ENCODE results near the gene KASH5. TPM values are rescaled to one million over a fixed set of nuclear protein-coding genes. Genes with fewer than 3 reads are reported as not detected.

KASH5 gene
- polyA plus RNA-seq, 4 donors = not detected

GRCh38 chr19:49432141-49433073 lies 44.4 kb downstream of the KASH5 start:
- Histone ChIP-seq H3K4me3 (ENCODE audit: low read depth in 1 of 3, low read length in 3 of 3) (no peak overlapping the region), H3K36me3 (ENCODE audit: control insufficient read depth in 3 of 3, insufficient read depth in 2 of 3, low read depth in 1 of 3, low read length in 3 of 3) (no peaks in the 10 kb centered on the region), H3K9me3 (ENCODE audit: control insufficient read depth in 2 of 2, insufficient read depth in 1 of 2, low read depth in 1 of 2, low read length in 1 of 2) (peaks cover 0 to 11% of the 10 kb centered on the region in 2 donors), H3K27ac (ENCODE audit: low read depth in 1 of 3, low read length in 2 of 3) (no peak overlapping the region), H3K4me1 (ENCODE audit: control insufficient read depth in 3 of 3, insufficient read depth in 2 of 3, low read depth in 1 of 3, low read length in 2 of 3) (no peaks in the 10 kb centered on the region), H3K27me3 (ENCODE audit: control insufficient read depth in 3 of 3, insufficient read depth in 3 of 3, low read length in 3 of 3) (peaks cover 7 to 99% (median 66%) of the 10 kb centered on the region in 3 donors)
- DNase-seq (peak in 1 of 2 donors; percentile 40), FAIRE-seq (no peak)
- 9 to 15% (median 13%) methylated on average over 52 to 63 of the region's 63 CpGs for WGBS, 3 donors

GRCh38 chr19:49433240-49433901 lies 45.3 kb downstream of the KASH5 start:
- WGBS, 3 donors = 16 to 32% (median 19%) methylated on average over 30 to 31 of the region's 31 CpGs
- DNase-seq = no peak

GRCh38 chr19:49434907-49435583 lies 47.0 kb downstream of the KASH5 start:
- Histone ChIP-seq H3K4me1 (ENCODE audit: control insufficient read depth in 3 of 3, insufficient read depth in 2 of 3, low read depth in 1 of 3, low read length in 2 of 3) (no peaks in the 10 kb centered on the region), H3K4me3 (ENCODE audit: low read depth in 1 of 3, low read length in 3 of 3) (no peak overlapping the region), H3K27ac (ENCODE audit: low read depth in 1 of 3, low read length in 2 of 3) (no peak overlapping the region), H3K9me3 (ENCODE audit: control insufficient read depth in 2 of 2, insufficient read depth in 1 of 2, low read depth in 1 of 2, low read length in 1 of 2) (peaks cover 0 to 8% of the 10 kb centered on the region in 2 donors), H3K36me3 (ENCODE audit: control insufficient read depth in 3 of 3, insufficient read depth in 2 of 3, low read depth in 1 of 3, low read length in 3 of 3) (no peaks in the 10 kb centered on the region), H3K27me3 (ENCODE audit: control insufficient read depth in 3 of 3, insufficient read depth in 3 of 3, low read length in 3 of 3) (peaks cover 7 to 99% (median 67%) of the 10 kb centered on the region in 3 donors)
- FAIRE-seq = no peak
- DNase-seq = no peak
- WGBS, 3 donors = 74 to 84% (median 81%) methylated on average over 17 to 18 of the region's 18 CpGs

More at GRCh38 chr19:49433240-49433901, 45.3 kb downstream of the KASH5 start:
- Histone ChIP-seq H3K4me1 (ENCODE audit: control insufficient read depth in 3 of 3, insufficient read depth in 2 of 3, low read depth in 1 of 3, low read length in 2 of 3) (no peaks in the 10 kb centered on the region), H3K27ac (ENCODE audit: low read depth in 1 of 3, low read length in 2 of 3) (no peak overlapping the region), H3K9me3 (ENCODE audit: control insufficient read depth in 2 of 2, insufficient read depth in 1 of 2, low read depth in 1 of 2, low read length in 1 of 2) (peaks cover 0 to 8% of the 10 kb centered on the region in 2 donors), H3K36me3 (ENCODE audit: control insufficient read depth in 3 of 3, insufficient read depth in 2 of 3, low read depth in 1 of 3, low read length in 3 of 3) (no peaks in the 10 kb centered on the region), H3K4me3 (ENCODE audit: low read depth in 1 of 3, low read length in 3 of 3) (no peak overlapping the region), H3K27me3 (ENCODE audit: control insufficient read depth in 3 of 3, insufficient read depth in 3 of 3, low read length in 3 of 3) (peaks cover 7 to 99% (median 67%) of the 10 kb centered on the region in 3 donors)
- no peak for FAIRE-seq

- Histone ChIP-seq H3K27ac (ENCODE audit: low read depth in 1 of 3, low read length in 2 of 3) (no peak overlapping the region), H3K27me3 (ENCODE audit: control insufficient read depth in 3 of 3, insufficient read depth in 3 of 3, low read length in 3 of 3) (peaks cover 9 to 100% (median 68%) of the 10 kb centered on the region in 3 donors), H3K9me3 (ENCODE audit: control insufficient read depth in 2 of 2, insufficient read depth in 1 of 2, low read depth in 1 of 2, low read length in 1 of 2) (peaks cover 0 to 8% of the 10 kb centered on the region in 2 donors), H3K4me3 (ENCODE audit: low read depth in 1 of 3, low read length in 3 of 3) (no peak overlapping the region), H3K36me3 (ENCODE audit: control insufficient read depth in 3 of 3, insufficient read depth in 2 of 3, low read depth in 1 of 3, low read length in 3 of 3) (no peaks in the 10 kb centered on the region), H3K4me1 (ENCODE audit: control insufficient read depth in 3 of 3, insufficient read depth in 2 of 3, low read depth in 1 of 3, low read length in 2 of 3) (no peaks in the 10 kb centered on the region)
- DNase-seq (no peak), FAIRE-seq (no peak)
- 74 to 86% (median 83%) methylated on average over 10 of the region's 10 CpGs for WGBS, 3 donors
Observed at GRCh38 chr19:49435670-49436069, 47.6 kb downstream of the KASH5 start.

GRCh38 chr19:49436381-49437017 lies 48.5 kb downstream of the KASH5 start:
- Histone ChIP-seq H3K27ac (ENCODE audit: low read depth in 1 of 3, low read length in 2 of 3) (no peak overlapping the region), H3K4me1 (ENCODE audit: control insufficient read depth in 3 of 3, insufficient read depth in 2 of 3, low read depth in 1 of 3, low read length in 2 of 3) (no peaks in the 10 kb centered on the region), H3K27me3 (ENCODE audit: control insufficient read depth in 3 of 3, insufficient read depth in 3 of 3, low read length in 3 of 3) (peaks cover 10 to 98% (median 61%) of the 10 kb centered on the region in 3 donors), H3K36me3 (ENCODE audit: control insufficient read depth in 3 of 3, insufficient read depth in 2 of 3, low read depth in 1 of 3, low read length in 3 of 3) (no peaks in the 10 kb centered on the region), H3K4me3 (ENCODE audit: low read depth in 1 of 3, low read length in 3 of 3) (no peak overlapping the region), H3K9me3 (ENCODE audit: control insufficient read depth in 2 of 2, insufficient read depth in 1 of 2, low read depth in 1 of 2, low read length in 1 of 2) (peaks cover 0 to 6% of the 10 kb centered on the region in 2 donors)
- FAIRE-seq (no peak), DNase-seq (peak in 1 of 2 donors; percentile 24)
- whole genome bisulfite sequencing, 3 donors = 15 to 18% (median 16%) methylated on average over 38 to 42 of the region's 42 CpGs

- H3K27me3 ChIP-seq (ENCODE audit: control insufficient read depth in 3 of 3, insufficient read depth in 3 of 3, low read length in 3 of 3) = peaks cover 10 to 98% (median 58%) of the 10 kb centered on the region in 3 donors
- WGBS, 3 donors = 11 to 33% (median 26%) methylated on average over 8 of the region's 8 CpGs
- FAIRE-seq = no peak
Observed at GRCh38 chr19:49437231-49437630, 49.2 kb downstream of the KASH5 start.

GRCh38 chr19:49438261-49438660 lies 50.2 kb downstream of the KASH5 start:
- peaks cover 3 to 98% (median 51%) of the 10 kb centered on the region in 3 donors for H3K27me3 ChIP-seq (ENCODE audit: control insufficient read depth in 3 of 3, insufficient read depth in 3 of 3, low read length in 3 of 3)
- H3K36me3 ChIP-seq (ENCODE audit: control insufficient read depth in 3 of 3, insufficient read depth in 2 of 3, low read depth in 1 of 3, low read length in 3 of 3) = no peaks in the 10 kb centered on the region
- no peaks in the 10 kb centered on the region for H3K9me3 ChIP-seq (ENCODE audit: control insufficient read depth in 2 of 2, insufficient read depth in 1 of 2, low read depth in 1 of 2, low read length in 1 of 2)
- WGBS, 3 donors = 12 to 19% (median 14%) methylated on average over 6 of the region's 6 CpGs
- H3K27ac ChIP-seq (ENCODE audit: low read depth in 1 of 3, low read length in 2 of 3) = no peak overlapping the region
- H3K4me3 ChIP-seq (ENCODE audit: low read depth in 1 of 3, low read length in 3 of 3) = no peak overlapping the region
- H3K4me1 ChIP-seq (ENCODE audit: control insufficient read depth in 3 of 3, insufficient read depth in 2 of 3, low read depth in 1 of 3, low read length in 2 of 3) = no peaks in the 10 kb centered on the region
- FAIRE-seq (no peak), DNase-seq (no peak)

More at GRCh38 chr19:49437231-49437630, 49.2 kb downstream of the KASH5 start:
- H3K4me3 ChIP-seq (ENCODE audit: low read depth in 1 of 3, low read length in 3 of 3) = no peak overlapping the region
- no peaks in the 10 kb centered on the region for H3K9me3 ChIP-seq (ENCODE audit: control insufficient read depth in 2 of 2, insufficient read depth in 1 of 2, low read depth in 1 of 2, low read length in 1 of 2)
- no peaks in the 10 kb centered on the region for H3K4me1 ChIP-seq (ENCODE audit: control insufficient read depth in 3 of 3, insufficient read depth in 2 of 3, low read depth in 1 of 3, low read length in 2 of 3)
- H3K36me3 ChIP-seq (ENCODE audit: control insufficient read depth in 3 of 3, insufficient read depth in 2 of 3, low read depth in 1 of 3, low read length in 3 of 3) = no peaks in the 10 kb centered on the region
- no peak for DNase-seq
- no peak overlapping the region for H3K27ac ChIP-seq (ENCODE audit: low read depth in 1 of 3, low read length in 2 of 3)
